Measurements from ENCODE around the gene TNFRSF11A.

TNFRSF11A gene

DNA sequence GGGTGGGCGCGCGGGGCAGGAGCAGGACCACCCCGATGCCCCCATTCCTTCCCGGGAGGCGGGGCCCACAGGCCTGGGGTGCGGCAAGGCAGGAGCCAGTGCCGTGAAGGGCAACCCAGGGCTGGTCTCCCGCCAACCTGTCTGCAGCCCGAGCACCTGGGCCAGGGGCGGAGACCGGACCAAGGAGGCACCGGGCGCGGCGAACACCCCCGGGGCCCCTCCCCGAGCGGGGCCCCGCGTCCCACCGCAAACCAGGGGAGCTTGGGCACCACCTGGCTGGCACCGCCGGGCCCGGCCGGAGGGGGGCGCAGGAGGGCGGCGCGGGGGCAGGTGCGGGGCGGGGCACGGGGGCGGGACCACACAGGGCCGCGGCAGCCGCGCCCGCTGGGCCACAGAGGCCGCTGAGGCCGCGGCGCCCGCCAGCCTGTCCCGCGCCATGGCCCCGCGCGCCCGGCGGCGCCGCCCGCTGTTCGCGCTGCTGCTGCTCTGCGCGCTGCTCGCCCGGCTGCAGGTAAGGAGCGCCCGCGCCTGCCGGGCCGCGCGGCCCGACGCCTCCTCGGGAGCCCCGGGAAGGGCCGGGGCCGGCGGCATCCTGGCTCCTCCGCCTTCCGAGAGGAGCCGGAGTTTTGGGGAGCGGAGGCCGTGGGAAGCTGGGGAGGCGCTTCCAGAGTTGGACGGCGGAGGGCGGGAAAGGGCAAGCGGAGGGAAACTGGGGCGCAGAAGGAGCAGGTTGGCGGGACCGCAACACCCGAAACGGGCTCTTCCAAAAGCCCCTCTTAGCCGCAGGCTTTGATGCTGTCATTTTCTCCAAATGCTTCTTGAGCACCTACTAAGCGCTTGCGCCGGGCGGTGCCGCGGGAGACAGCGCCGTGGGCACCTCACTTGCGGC is at the start of gene TNFRSF11A:
TSS of gene TNFRSF11A (plus strand) at position 394 of the 889 bp plus-strand sequence. CDS start at position 437, 43 bp downstream.
- DNase-seq: peak; percentile 82

DNA sequence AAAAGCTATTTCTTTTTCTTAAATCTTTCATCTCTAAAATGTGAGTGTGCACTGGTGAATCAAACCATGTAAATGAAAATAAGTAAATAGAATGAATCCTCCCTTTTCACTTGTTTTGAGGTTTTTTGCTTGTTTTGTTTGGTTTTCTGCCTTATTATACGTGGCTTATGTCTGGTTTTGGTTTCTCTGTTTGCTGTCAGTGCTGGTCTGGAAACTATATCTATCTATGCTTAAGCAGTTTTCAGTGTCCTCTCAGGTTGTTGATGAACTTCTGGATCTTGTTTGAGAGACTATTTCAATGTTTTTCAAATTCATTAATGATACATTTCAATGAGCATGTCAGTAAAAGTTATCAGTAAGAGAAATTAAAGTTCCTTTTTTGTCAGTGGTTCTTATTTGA is 48.1 kb upstream of the TNFRSF11A start:
- DNase-seq: no peak

DNA sequence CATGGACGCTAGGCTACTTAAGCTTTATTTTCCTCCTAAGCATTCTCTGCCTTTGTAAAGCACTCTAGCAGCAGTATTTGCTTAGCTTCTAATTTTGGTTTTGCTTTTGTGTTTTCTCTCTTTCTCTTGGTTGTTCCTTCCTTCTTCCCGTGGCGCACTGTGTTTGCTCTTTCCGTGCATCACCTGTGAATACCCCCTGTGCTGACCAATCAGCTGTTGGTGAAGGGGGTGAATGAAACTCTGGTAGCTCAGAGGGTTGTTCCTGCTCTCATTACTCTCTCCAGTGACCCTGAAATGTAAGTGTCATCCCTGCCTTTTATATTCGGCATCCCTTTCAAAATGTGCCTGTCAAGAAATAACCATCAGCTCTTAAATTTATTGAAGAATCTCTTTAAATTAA is 45.5 kb upstream of the TNFRSF11A start:
- no peak for DNase-seq

DNA sequence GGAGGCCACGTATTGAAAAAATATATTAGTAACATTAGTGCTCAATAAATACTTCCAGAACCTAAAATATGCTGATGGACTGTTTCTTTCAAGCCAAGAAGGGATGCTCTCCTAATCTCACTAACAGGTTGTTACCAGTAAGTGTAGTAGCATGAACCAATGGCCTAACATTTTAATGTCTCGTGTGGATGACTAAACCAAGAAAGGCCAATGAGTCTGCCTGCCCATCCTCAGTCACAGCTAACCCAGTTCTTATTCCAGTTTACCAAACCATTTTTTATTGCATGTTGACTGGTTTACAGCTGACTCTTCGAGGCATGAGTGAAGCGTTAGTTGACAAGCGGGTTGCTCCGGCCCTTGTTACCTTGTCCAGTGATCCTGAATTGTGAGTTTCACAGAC is 45.1 kb upstream of the TNFRSF11A start:
- DNase-seq: no peak

DNA sequence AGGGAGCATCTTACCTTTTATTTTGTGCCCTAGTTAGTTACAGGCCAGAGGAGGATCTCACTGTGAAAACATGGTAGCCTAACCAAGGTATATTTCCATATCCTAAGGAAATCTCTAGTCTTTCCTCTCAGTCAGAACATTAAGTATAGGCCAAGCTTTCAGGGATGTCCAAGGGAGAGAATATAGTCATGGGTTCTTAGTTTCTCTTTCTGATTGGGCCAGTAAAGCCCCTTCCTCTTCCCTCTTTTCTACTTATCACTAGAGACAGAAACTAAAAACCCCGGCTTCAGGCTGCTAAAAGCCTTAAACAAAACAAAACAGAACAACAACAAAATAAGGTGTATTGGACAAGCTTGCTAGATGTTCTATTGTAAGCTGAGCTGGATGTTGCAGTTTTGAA is 44.3 kb upstream of the TNFRSF11A start:
- DNase-seq: no peak

DNA sequence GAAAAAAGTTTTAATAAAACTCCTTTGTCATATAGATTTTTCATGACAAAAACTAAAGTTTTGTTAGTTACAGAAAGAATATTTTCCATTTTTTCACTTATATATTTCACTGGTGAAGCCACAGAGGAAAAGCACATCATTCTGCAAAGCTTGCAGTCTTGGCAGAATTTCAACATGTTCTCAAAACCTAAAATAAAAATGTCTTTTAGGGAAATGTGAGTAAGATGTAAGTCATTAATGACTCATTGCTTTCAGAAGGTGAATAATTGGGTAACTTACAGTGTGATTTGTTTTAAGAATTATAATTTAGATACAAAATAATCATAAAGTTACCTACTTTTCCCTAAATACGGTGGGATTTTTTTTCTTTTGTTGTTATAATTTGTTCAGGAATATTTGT is 43.4 kb upstream of the TNFRSF11A start:
- DNase-seq: no peak

DNA sequence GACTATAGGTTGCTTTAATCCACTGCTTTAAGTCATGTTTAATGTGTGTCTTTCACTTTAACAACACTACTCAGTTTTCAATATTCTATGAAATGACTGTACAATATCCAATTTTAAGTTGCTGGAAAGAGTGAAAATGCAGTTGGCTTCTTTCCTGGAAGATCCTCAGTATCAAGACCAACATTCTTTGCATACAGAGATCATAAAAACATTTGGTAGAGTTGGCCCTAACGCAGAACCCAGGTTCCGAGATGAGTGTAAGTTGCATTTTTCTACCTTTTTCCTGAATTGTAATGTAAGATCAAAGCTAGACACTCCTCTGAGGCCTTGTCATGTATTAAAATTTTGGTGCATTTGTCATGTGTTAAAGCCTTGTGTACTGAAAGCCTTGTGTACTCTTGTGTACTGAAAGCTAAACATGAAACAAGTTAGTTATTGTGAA is 42.9 kb upstream of the TNFRSF11A start:
- no peak for DNase-seq

DNA sequence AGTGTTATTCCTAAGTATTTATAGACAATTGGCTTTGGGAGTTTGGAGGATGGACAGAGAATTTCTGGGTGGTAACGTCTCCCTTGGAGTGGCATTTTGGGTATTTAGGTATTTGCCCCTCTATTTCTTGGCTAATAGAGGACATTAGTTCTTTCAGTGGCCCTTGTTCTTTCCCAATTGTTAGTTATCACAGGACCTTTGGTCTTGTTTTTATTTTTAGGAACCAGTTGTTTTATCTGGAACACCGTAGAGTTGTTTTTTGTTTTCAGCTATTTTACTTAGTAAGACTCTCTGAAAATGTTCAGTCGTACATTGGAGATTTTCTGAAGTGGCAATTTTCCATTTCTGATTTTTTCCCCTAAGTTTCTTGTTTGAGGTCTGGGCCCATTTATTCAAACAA is 40.5 kb upstream of the TNFRSF11A start:
- no peak for DNase-seq

DNA sequence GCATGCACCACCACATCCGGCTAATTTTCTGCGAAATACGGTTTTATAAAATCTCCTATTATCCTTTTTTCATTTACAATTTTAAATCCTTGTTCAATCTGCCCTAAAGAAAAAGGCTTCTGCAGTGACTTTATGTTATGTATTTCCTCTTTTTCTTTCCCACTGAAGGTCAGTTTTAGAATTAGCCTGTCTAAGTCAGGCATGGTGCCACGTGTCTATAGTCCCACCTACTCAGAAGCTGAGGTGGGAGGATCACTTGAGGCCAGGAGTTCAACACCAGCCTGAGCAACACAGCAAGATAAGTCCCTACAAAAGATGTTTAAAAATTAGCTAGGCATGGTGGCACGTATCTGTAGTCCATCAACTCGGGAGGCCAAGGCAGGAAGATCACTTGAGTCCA is 39.8 kb upstream of the TNFRSF11A start:
- no peak for DNase-seq

DNA sequence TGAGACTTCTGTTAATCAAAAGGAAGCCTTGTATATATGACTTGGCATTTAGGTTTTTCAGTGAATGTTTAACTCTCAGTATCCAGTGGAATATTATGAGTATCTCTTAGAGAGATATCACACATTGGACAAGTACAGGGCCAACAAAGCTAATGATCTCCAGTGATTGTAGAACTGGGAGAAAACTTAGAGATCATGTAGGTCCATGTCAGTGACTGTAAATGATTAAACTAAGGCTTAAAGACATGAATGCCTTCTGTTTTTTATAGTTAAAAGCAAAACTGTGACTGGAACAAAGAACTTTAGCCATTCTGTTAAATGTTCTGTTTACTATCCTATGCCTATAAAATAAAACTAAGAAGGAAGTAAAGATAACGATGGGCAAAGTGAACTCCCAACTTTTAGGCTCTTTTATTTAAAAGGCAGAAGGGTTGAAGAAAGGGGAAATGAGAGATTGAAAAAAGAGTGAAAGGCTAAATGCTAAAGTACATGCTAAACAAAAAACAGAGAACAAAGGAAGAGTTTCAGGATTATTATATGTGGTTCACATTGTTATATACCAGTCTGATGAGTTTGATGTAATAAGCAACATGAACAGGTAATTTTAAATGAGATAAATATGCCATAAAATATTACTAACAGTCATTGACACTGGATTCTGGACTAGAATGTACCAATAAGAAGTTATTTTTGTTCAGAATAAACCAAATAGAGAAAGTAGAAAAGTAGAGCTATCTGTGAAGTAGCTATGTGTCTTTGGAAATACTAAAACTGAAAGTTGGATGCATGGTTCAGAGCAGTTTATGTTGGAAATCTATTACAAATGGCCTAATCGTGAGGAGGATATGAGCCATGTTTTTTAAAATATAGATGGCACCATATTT is 37.1 kb upstream of the TNFRSF11A start:
- no peak for DNase-seq

DNA sequence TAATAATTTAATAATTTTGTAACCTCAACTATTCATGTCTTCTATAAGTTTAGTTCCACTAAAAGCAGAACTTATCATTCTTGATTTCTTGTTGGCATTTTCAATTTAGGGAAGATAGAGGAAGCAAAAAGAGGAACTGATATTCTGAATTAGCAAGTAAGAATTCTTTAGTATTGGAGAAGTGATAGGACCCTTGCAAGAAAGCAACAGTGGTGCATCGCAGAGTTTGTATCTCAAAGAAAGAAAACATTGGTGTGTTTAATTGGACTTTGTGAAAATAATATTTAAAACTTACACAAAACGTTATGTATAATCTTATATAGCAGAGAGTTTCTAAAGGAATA is 36.5 kb upstream of the TNFRSF11A start:
- DNase-seq: no peak

DNA sequence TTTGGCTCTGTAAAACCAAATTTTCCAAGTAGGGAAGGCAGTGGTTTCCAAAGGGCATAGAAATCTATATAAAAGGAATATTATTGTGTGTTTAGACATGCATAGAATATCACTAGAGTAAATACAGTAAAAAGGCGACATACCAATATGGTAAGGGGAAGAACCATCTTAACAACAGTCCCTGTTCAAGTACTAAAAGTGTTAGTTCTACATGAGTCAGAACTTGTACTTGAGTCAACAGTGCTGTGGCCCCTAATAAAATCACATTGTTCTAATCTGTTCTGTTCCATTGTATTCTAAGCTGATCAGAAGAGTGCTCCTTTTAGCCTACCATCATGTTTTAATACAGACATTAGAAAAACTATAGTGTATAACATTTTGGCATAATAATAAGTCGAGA is 36.1 kb upstream of the TNFRSF11A start:
- DNase-seq: no peak

DNA sequence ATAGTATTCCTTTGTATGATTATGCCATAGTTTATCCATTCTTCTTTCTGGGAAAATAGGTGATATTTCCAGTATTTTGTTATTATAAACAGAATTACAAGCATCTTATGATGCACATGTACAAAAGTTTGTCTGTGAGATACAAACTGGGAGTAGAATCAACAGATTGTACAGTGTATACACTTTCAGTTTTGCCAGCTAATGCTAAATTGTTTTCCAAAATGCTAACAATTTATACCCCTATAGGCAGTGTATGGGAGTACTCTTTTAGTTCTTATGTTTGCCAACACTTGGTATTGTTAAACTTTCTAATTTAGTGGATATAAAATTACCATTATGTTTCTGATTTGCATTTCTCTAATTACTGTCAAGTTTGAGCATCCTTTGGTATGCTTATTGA is 31.0 kb upstream of the TNFRSF11A start:
- no peak for DNase-seq

DNA sequence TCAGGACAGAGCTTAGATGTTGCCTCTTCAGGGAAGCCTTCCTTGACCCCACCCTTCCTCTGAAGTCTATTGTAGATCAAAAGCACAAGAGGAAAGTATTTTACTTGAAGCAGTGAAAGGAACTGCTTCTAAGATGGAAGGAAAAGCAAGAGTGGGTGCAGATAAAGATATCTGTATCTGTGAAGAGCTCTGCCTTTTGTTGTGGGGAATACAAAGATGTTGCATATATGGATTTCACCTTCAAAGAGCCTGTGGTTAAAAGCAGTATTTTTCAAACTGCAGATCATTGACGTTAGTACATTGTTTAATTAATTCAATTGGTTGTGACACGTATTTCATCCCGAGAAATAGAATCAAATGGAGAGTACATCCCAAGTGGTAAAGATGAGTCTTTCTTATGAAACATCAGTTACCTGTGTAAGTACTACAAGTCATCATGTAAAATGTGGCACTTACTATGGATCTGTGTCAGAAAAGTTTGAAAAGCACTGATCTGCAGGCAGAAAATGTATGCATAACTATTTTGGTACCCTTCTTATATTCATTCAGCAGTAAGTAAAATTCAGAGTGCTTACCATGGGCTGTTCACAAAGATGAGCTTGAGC is 24.6 kb upstream of the TNFRSF11A start:
- DNase-seq: no peak

DNA sequence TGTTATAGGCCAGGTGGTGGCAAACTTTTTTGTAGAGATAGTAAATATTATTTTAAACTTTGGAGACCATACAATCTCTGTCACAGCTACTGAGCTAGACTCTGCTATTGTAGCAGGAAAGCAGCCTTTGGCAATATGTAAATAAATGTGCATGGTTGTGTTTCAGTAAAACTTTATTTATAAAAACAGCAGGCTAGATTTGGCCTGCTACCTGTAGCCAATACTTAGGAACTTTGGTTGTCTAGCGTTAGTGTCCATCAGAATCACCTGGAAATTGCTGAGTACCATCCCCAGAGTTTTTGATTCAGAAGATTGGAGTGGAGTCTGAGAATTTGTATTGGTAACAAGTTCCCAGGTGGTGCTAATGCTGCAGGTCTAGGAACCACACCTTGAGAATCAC is 23.8 kb upstream of the TNFRSF11A start:
- DNase-seq: no peak

DNA sequence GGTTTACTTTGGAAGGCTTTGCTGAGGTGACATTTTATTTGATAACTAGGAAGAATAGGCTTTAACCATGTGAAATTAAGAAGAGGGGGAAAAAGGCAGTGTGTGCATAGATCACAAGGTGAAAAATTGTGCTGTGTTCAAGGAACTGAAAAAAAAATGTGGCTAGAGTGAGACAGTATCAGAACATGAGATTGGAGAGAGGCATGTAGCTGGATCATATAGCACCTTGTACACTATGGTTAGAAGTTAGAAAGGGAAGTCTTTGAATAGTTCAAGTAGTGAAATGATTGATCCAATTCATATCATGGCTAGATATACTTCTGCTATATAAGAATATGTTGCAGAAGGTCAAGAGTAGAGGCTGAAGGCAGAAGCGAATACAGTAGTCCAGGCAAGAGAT is 12.3 kb upstream of the TNFRSF11A start:
- no peak for DNase-seq

DNA sequence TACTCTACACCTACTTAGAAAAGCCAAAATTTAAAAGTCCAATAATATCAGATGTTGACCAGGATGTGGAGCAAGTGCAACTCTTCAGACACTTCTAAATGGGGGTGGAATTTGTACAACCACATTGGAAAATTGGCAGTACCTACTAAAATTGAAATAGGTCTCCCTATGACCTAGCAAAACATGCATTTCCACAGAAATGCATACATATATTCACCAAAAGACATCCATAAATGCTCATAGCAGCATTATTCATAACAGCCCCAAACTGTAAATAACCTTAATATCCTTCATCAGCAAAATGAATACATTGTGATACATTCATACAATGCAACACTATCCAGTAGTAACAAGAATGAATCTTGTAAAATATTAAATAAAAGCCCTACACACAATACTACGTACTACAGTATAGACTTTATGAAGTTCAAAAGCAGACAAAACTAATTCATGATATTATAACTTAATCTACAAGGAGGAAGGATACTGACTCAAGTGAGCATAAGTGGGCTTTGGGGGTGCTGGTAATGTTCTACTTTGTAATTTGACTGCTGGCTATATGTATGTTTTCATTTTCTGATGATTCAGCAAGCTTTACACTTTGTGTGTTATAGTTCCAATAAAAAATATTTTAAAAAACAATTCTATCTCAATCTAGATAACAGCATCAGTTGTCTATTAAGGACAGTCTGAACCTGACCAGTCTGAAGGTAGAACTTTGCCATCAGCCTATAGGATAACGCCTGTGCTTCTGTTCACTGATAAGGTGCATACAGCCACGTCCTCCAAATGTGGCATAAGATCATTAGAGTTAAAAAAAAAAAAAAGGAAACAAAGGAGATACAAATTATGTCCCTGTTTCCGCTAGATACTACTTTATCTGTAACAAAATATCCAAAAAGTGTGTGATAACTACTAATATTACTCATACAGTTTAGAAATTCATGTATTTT is 6.6 kb upstream of the TNFRSF11A start:
- DNase-seq: no peak

DNA sequence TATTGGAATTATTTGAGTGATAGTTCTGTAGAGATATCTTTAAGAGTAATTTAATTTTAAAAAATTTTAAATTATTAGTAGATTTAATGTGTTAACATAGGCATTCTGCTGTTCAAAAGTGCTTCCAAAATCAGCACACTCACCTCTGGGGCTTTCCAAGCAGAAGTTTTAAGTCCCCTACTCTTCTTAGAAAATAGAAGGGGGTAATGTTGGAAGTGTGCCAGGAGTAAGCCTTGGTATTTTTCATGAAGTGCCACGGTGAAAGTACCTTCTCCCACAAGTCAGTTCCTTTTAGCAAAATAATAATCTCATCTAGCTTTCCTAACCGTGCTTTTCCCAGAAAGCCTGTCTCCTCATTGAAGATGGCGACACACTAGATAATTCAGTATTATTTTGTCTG is 3.9 kb upstream of the TNFRSF11A start:
- DNase-seq: no peak

DNA sequence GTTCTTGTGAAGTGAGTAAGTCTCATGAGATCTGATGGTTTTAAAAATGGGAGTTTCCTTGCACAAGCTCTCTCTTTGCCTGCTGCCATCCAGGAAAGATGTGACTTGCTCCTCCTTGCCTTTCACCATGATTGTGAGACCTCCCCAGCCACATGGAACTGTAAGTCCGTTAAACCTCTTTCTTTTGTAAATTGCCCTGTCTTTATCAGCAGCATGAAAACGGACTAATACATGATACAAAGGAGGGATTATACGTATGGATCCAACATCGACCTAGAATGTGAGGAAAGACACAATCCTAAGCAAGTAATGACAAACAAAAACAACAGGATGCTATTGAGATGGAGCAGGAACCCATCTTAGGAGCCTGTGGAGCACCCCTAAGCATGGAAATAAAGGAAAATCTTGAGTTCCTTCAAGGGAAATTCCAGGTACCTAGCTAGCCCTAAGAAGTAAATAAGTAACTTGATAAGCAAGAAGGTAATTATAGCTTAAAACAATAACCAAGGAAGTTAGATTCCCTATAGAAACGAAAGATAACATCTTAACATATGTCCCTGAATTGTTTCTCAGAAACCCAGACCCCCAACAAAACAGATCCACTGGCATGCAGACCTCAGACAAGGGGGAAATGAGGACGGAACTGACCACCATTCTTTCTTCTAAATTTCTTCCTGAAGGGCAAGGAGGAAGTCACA is 1.5 kb upstream of the TNFRSF11A start:
- no peak for DNase-seq

DNA sequence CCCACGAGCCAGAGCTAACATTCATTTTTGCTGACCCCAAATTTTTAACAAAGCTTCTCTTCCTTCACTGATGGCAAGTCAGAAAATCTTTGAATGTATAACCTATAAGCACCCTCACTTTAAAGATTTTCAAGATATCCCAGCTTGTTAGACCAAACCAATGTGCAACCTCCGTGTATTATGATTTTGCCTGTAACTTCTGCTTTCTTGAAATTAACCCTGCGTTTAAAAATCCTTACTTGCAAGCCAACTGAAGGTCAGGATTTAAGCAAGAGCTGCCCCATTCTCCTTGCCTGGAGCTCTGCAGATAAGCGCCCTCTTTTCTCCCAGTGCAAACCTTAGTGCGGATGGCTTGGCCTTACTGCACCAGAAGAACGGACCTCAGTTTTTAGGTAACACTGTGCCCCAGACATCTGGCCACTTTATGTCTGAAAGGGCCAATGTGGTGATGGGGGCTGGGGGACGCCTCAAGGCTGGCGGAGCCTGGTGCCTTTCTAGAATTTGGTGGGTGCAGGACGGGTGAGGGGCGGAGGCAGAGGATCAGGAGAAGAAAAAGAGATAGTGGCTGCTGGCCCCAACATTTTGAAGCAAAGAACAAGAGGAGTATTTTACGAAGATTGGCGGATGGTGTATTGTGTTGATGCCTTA is 805 bp upstream of the TNFRSF11A start:
- no peak for DNase-seq

All from stimulated activated CD8-positive, alpha-beta memory T cell treated with anti-CD3 and anti-CD28 coated beads, Interleukin-4, amount 100 ng/mL, for 48 hours (primary cell).